SU-DHL-6 (cell line): ENCODE measurements around the gene U2AF2.

Source experiments
- H2AFZ ChIP-seq: fragments of 200-600 bp; sonication (generic); 2 replicates; pipeline ENCODE4 v1.6.1; 2014; ENCODE audit warnings: low read depth, mild to moderate bottlenecking, moderate library complexity, mixed read lengths, antibody characterized with exemption, low read length; ENCODE audit not compliant: severe bottlenecking
- H3F3A ChIP-seq: fragments of 200-600 bp; shearing (Covaris generic); 2 replicates; pipeline ENCODE4 v1.6.0; 2016; ENCODE audit warnings: antibody characterized with exemption, mild to moderate bottlenecking; ENCODE audit not compliant: insufficient read depth
- H3K27ac ChIP-seq: fragments of 200-600 bp; sonication (generic); 2 replicates; pipeline ENCODE4 v1.5.1; 2016; ENCODE audit warnings: low read depth, mild to moderate bottlenecking, low read length, moderate library complexity, mixed read lengths
- H3K27me3 ChIP-seq: fragments of 200-600 bp; sonication (generic), shearing (Covaris generic); 2 replicates; pipeline ENCODE4 v1.6.0; 2014; ENCODE audit warnings: mild to moderate bottlenecking, low read length
- H3K36me3 ChIP-seq: fragments of 200-600 bp; sonication (generic); 2 replicates; pipeline ENCODE4 v1.6.1; 2014; ENCODE audit warnings: mild to moderate bottlenecking, low read length, mixed read lengths
- H3K4me2 ChIP-seq: fragments of 300-600, 200-600 bp; shearing (Covaris generic), sonication (generic); 2 replicates; pipeline ENCODE4 v1.6.0; 2014; ENCODE audit warnings: low read length, low read depth, mild to moderate bottlenecking; ENCODE audit not compliant: poor library complexity, severe bottlenecking
- H3K4me3 ChIP-seq: fragments of 200-600 bp; sonication (generic); 2 replicates; pipeline ENCODE4 v1.5.1; 2014; ENCODE audit warnings: antibody characterized with exemption, low read length, mild to moderate bottlenecking, mixed read lengths; ENCODE audit not compliant: insufficient read depth, poor library complexity, severe bottlenecking
- H3K79me2 ChIP-seq: fragments of 200-600 bp; sonication (generic); 2 replicates; pipeline ENCODE4 v1.6.1; 2014; ENCODE audit warnings: mild to moderate bottlenecking, low read length, moderate library complexity; ENCODE audit not compliant: insufficient read depth
- H3K9ac ChIP-seq: fragments of 200-600 bp; sonication (generic); 2 replicates; pipeline ENCODE4 v1.7.0; 2014; ENCODE audit warnings: mild to moderate bottlenecking, low read length
- H3K9me2 ChIP-seq: fragments of 200-600 bp; sonication (generic); replicated peaks from 2 replicates; pipeline ENCODE4 v1.6.1; 2014; ENCODE audit warnings: low read length; ENCODE audit not compliant: insufficient read depth
- H3K9me3 ChIP-seq: fragments of 200-600 bp; sonication (generic); 2 replicates; pipeline ENCODE4 v1.6.1; 2014; ENCODE audit warnings: low read length, mixed read lengths; ENCODE audit not compliant: insufficient read depth
- H4K20me1 ChIP-seq: fragments of 200-600 bp; sonication (generic); 2 replicates; pipeline ENCODE4 v1.6.1; 2014; ENCODE audit warnings: low read depth, mild to moderate bottlenecking, antibody characterized with exemption, low read length, moderate library complexity, mixed read lengths
- EZH2phosphoT487 ChIP-seq: fragments of 200-600 bp; sonication (generic), shearing (Covaris generic); conservative IDR thresholded peaks from 2 replicates; pipeline ENCODE4 v1.6.1; 2018; ENCODE audit warnings: mild to moderate bottlenecking, antibody characterized with exemption, low read length, moderate library complexity, mixed read lengths
- TF ChIP-seq, protein P1 (sequence below): fragments of 200-600 bp; sonication (generic); IDR thresholded peaks from one replicate; pipeline ENCODE4 v1.5.1; 2017; ENCODE audit warnings: antibody characterized with exemption, mild to moderate bottlenecking, low read length, moderate library complexity; ENCODE audit not compliant: insufficient read depth, poor library complexity, severe bottlenecking

The U2AF2 gene

DNA sequence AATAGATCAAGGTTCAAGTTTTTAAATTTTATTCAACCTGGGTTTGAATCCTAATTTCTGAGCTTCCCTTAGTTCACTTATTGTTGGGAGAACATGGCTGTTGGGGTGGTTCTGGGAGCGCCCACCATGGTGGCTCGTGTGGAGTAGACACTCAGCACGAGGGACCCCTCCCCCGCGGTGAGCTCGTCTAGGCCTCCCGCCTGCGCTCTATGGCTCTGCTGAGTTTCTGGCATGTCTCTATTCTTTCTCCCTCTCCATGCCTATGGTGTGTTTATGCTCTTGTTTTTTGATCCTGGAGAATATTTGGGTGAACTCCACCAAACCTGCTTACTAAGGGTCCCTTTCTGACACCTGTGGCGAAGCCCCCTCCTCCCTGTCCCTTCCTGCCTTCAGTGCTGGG lies 18.6 kb downstream of the U2AF2 start:
- no peaks in the 10 kb centered on the region for H3K27me3 ChIP-seq
- peaks cover 79% of the 10 kb centered on the region for H3K79me2 ChIP-seq
- H3K9me3 ChIP-seq: no peaks in the 10 kb centered on the region
- peaks cover 8% of the 10 kb centered on the region for H4K20me1 ChIP-seq
- peaks cover 50% of the 10 kb centered on the region for H3F3A ChIP-seq
- H3K27ac ChIP-seq: peak overlapping the region; percentile 26; the same call in 1 of the 2 replicates
- no peak overlapping the region for H2AFZ ChIP-seq
- H3K36me3 ChIP-seq: peaks cover 6% of the 10 kb centered on the region; the same call in 1 of the 2 replicates
- no peak overlapping the region for H3K9ac ChIP-seq
- peak overlapping the region; percentile 10 for H3K4me2 ChIP-seq
- TF ChIP-seq EZH2phosphoT487: no peak
- TF ChIP-seq, protein P1, sequence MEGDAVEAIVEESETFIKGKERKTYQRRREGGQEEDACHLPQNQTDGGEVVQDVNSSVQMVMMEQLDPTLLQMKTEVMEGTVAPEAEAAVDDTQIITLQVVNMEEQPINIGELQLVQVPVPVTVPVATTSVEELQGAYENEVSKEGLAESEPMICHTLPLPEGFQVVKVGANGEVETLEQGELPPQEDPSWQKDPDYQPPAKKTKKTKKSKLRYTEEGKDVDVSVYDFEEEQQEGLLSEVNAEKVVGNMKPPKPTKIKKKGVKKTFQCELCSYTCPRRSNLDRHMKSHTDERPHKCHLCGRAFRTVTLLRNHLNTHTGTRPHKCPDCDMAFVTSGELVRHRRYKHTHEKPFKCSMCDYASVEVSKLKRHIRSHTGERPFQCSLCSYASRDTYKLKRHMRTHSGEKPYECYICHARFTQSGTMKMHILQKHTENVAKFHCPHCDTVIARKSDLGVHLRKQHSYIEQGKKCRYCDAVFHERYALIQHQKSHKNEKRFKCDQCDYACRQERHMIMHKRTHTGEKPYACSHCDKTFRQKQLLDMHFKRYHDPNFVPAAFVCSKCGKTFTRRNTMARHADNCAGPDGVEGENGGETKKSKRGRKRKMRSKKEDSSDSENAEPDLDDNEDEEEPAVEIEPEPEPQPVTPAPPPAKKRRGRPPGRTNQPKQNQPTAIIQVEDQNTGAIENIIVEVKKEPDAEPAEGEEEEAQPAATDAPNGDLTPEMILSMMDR: no peak
- H3K4me3 ChIP-seq: no peak overlapping the region
- no peaks in the 10 kb centered on the region for H3K9me2 ChIP-seq

DNA sequence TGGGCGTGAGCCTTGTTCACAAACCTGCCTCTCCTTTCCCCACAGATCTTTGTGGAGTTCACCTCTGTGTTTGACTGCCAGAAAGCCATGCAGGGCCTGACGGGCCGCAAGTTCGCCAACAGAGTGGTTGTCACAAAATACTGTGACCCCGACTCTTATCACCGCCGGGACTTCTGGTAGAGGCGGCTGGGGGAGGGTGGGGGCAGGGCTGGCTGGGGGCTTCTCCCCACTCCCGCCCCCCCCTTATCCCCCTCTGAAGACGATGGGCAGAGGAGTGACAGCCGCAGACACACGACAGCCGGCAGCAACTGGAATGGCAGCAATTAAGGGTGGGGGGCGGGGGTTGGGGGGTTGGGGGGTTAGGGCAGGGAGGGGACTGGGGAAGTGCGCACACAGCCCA lies 19.1 kb downstream of the U2AF2 start:
- H3K4me3 ChIP-seq: no peak overlapping the region
- no peak overlapping the region for H3K9ac ChIP-seq
- peak overlapping the region; percentile 26; the same call in 1 of the 2 replicates for H3K27ac ChIP-seq
- peaks cover 80% of the 10 kb centered on the region for H3K79me2 ChIP-seq
- H3K4me2 ChIP-seq: peak overlapping the region; percentile 64
- H4K20me1 ChIP-seq: peaks cover 8% of the 10 kb centered on the region
- no peaks in the 10 kb centered on the region for H3K9me3 ChIP-seq
- H3F3A ChIP-seq: peaks cover 54% of the 10 kb centered on the region
- H3K27me3 ChIP-seq: no peaks in the 10 kb centered on the region
- no peaks in the 10 kb centered on the region for H3K9me2 ChIP-seq
- TF ChIP-seq EZH2phosphoT487: no peak
- TF ChIP-seq, protein P1: no peak
- H2AFZ ChIP-seq: no peak overlapping the region
- H3K36me3 ChIP-seq: peaks cover 10% of the 10 kb centered on the region; the same call in 1 of the 2 replicates

DNA sequence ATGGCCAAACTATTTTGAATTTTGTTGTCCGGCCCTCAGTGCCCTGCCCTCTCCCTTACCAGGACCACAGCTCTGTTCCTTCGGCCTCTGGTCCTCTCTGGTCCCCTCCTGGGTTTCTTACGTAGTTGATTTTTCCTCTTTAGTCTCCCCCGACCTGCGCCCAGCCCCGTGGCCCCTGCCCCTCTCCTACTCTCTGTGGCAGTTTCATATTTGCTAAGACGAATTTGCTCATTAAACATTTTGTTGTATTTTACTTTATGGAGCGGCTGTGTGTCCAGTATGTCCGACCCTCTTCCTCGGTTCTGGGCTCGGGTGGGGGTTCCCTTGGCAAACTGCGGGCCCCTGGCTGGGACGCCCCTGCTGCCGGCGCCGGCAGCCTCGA lies 19.6 kb downstream of the U2AF2 start:
- H3K27me3 ChIP-seq: no peaks in the 10 kb centered on the region
- H4K20me1 ChIP-seq: peaks cover 8% of the 10 kb centered on the region
- H3K4me3 ChIP-seq: peak overlapping the region; percentile 45
- peak overlapping the region; percentile 82 for H3K9ac ChIP-seq
- TF ChIP-seq, protein P1: no peak
- no peak for TF ChIP-seq EZH2phosphoT487
- H3F3A ChIP-seq: peaks cover 54% of the 10 kb centered on the region
- peaks cover 80% of the 10 kb centered on the region for H3K79me2 ChIP-seq
- H3K36me3 ChIP-seq: peaks cover 12% of the 10 kb centered on the region; the same call in 1 of the 2 replicates
- peak overlapping the region; percentile 64 for H3K4me2 ChIP-seq
- no peaks in the 10 kb centered on the region for H3K9me3 ChIP-seq
- H2AFZ ChIP-seq: no peak overlapping the region
- peak overlapping the region; percentile 58 for H3K27ac ChIP-seq
- H3K9me2 ChIP-seq: no peaks in the 10 kb centered on the region
